DMS153 treated with DMSO at 0.1 percent for 48 hours (cell line): Measurements from ENCODE around the gene BCL2L11.

Experiments
- DNase-seq: peaks from one replicate; lab custom pipeline; 2025; ENCODE audit not compliant: unreplicated experiment; lab: John Stamatoyannopoulos, UW

The BCL2L11 gene

DNA sequence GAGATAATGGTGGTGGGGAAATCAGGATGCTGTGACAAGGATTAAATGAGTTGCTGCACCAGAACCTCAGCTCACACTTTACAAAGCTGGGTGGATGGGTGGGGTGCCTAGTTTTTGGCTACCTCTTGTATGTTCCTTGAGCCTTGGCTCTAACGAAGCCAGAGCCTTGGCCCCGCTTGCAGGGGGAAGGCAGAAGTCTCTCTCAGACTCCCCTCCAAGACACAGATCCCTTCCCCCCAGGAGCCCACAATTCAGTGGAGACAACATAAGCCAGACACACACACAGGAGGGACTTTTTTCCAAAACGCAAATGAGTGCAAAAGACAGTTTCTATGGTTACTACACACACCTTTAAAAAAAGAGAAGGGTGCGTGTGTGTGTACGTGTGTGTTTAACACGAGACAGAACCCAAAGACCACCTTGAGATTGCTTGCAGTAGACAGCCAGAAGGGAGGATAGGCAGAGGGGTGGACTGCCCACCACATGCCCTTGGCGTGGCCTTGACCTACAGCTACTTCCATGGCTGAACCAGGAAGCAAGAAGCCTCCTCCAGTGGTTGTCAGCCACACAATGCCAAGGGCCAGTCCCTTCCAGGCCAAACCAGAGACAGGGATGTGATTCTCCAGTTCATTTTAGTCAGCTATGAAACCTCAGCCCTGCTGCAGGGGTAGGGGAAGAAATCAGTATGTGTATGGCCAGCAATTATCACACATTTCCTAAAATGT, 70.3 kb downstream of the BCL2L11 start:
- no peak for DNase-seq

DNA sequence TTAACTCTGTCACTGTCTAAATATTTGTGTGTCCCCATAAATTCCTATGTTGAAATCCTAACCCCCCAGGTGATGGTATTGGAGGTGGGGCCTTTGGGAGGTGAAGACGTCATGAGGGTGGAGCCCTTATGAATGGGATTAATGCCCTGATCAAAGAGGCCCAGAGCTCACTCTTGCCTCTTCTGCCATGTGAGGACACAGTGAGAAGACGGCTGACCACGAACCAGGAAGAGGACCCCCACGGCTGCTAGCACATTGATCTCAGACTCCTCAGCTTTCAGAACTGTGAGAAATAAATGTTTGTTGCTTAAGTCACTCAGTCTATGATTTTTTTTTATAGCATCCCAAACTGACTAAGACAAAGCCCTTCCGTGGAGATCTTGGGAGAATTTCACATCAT, 71.2 kb downstream of the BCL2L11 start:
- DNase-seq = no peak

DNA sequence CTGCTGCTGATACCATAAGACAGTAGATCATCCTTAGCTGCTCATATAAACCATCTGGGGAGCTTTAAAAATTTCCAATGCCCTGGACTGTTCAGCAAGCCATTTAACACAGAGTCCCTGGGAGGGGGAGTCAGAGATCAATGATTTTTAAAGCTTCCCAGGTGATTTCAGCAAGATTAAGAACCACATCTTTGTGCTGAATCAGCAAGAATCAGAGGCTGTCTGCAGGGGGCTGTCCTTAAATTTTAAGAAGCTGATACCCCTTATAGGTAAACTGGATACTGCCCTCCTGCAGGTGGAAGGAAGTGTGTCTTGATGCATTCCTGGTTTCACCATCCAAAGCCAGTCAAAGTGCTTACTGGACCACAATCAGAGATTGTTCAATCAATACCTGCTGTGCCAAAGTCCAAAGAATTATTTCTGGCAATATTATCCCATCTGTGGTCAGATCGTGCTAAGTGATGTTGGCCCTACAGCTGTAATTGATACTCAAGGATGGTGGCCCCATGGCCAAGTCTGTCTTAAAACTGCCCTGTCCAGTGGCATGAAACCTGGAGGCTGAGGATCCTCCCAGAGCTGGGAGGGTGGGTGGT, 72.2 kb downstream of the BCL2L11 start:
- DNase-seq = no peak

DNA sequence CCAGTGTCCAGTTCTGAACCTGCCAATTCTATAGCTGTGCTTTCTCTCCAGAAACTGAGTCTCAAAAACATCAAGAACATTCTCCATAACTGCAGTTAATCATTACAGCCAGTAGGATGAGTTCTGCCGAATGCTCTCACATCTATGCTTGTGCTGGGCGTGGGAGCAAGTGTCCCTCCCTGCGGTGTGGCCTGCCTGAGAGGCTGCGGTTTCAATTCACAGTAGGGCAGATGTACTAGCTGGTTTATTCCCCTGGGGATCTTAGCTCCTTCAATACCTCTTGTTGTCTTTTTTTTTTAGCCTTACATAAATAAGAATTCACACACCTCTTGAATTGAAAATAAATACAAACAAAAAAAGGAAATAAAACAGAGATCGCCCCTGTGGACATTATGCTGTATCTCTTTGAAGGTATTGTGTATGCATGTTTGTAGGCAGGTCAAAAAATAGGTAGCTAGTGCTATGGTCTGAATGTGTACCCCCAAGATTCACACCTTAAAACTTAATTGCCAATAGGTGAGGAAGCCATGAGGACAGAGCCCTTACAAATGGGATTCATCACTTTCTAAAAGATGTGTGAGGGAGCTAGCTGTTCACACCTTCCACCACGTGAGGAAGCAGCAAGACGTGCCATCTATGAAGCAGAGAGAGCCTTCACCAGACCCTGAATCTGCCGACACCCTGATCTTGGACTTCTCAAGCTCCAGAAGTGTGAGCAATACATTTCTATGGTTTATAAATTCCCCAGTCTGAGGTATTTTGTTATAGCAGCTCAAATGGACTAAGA, 74.3 kb downstream of the BCL2L11 start:
- DNase-seq = no peak

DNA sequence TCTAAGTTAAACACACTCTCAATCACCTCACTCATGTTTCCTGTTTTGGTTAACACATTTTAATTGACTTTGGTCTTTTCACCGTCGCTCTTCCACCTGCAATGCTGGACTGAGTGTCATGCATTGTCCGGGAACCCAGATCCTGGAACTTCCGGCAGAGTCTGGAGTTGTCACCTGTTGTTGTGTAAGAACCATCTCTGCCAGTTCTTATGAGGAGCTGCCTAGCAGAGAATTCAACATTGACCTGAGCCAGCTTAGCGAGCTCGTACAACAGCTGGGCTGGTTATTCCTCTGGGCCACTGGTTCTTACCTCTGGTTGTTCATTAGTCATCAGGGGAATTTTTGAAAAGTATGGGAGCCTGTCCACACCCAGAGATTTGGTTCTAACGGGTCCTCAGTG, 75.7 kb downstream of the BCL2L11 start:
- DNase-seq = no peak

DNA sequence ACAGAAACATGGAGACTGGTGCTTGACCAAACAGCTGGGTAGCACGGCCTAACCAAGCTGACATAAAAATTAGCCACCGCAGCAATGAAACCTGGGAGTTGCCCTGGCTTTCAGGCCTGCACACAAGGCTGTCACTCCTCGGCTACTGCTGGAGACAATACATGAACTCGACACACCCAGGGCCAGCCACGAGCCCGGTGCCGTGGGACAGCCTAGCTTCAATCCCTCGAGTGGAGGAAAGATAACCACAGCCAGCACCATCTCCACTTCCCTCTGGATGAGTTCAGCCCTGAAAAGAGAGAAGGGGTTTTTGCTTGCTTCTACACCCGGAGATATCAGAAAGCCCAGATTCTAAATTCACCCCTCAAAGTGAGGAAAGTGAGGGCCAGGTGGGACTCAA, 78.0 kb downstream of the BCL2L11 start:
- no peak for DNase-seq

DNA sequence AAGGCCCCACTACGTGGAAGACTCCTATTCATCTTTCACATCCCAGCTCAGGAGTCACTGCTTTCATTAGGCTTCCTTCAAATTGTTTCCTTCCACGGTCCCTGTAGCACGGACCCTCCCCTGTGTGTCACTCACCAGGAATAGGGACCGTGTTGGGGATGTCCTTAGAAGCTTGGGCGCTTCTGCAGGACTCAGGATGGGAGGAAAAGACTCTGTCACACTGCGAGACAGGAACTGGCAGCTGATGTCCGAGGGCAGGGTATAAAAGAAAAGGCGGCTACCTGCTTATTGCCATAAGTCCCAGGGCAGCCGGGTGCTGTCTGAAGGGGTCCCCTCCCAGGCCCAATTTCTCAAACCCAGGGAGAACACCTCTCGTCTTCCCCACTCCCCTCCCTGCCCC, 79.1 kb downstream of the BCL2L11 start:
- no peak for DNase-seq

DNA sequence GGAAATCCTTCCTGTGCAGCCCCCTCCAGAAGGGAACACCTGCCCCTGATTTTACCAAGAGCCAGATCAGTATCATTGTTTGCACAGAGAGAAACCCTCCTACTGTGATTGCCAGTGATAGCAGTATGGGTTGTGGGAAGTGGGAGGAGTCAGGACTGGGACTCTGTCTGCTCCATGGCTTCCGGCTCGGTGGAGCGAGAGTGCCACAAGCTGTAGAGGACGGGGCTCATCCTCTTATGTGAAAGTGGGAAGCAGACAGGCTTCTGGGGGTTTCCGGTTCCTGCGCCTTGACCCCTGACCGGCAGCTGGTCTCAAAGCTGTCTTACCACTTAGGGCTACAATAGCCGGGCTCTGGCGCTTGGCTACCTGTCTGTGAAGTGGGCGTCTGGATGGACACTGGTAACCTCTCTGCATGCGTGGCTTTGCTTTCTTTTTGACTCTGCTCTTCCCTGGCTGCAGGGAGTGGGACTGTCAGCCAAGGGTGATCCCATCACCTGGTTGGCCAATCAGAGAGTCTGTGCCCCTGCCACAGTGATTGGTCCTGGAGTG, 79.7 kb downstream of the BCL2L11 start:
- DNase-seq = peak; percentile 44

DNA sequence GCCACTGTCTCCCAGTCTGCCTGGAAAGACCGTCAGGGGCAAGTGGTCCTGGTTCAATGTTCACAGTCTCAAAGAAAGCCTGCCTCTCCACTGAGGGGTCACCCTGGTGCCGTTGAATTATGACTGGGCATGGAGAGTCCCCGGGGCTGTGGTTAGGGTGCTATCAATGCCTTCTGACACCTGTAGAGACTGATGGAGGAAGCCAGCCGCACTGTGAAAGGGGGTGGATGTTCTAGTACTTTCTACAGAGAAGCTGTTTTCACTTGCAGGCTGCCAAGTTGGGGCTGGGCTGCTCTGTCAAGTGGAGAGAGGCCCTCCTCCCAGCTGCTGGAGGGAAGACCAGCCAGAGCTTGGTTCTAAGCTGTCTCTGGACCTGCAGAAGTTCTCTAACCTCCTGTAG, 80.5 kb downstream of the BCL2L11 start:
- DNase-seq = no peak

DNA sequence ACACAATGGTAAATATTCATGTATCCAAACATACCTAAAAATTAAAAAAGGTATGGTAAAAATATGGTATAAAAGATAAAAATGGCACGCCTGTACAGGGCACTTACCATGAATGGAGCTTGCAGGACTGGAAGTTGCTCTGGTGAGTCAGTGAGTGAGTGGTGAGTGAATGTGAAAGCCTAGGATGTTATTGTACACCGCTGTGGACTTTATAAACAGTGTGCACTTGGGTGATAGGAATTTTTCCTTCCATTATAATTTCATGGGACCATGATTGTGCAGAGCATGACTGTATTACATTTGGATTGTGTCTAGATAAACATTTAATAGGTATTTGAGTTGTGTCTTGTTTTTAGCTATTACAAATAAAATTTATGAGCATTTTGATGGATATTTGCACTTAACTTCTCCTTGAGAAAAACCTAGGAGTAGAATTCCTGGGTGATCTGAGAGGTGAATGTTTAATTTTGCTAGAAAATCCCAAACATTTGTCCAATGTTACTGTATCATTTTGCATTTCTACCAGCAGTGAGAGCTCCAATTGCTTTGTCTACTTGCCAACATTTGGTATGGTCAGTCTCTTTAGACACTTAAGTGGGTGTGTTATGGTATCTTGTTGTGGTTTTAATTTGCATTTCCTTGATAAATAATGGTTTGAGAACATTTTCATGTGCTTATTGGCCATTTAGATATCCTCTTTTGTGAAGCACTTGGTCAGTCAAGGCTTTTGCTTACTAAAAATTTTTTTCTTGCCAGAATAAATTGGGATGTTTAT, 81.7 kb downstream of the BCL2L11 start:
- no peak for DNase-seq

DNA sequence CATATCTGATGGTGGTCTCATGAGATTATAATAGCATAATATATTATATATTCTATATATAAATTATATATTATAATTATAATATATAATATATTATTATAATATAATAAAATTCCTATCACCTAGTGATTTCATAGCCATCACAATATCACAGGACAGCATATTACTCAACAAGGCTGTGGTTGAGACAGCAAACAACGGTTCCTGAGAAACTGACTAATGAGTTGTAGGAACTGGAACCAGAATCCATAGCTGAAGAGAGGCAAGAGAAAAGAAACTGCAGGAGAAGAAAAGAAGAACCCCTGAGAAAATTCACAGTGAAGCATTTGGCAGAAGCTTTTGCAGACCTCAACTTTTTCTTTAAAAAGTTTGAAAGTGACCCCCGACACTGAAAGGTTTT, 84.0 kb downstream of the BCL2L11 start:
- DNase-seq = no peak

DNA sequence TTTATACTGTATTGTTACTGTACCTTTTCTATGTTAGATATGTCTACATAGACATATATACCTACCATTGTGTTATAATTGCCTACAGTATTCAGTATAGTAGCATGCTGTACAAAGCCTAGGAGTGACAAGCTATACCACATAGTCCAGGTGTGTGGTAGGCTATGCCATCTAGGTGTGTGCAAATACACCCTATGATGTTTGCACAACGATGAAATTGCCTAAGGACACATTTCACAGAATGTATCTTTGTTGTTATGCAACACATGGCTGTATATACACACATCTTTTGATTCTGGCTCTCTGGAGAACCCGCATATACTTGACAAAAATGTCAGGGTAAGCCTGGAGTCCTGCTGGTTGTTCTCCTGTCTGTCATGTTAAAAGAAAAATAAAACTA, 85.1 kb downstream of the BCL2L11 start:
- DNase-seq = no peak

DNA sequence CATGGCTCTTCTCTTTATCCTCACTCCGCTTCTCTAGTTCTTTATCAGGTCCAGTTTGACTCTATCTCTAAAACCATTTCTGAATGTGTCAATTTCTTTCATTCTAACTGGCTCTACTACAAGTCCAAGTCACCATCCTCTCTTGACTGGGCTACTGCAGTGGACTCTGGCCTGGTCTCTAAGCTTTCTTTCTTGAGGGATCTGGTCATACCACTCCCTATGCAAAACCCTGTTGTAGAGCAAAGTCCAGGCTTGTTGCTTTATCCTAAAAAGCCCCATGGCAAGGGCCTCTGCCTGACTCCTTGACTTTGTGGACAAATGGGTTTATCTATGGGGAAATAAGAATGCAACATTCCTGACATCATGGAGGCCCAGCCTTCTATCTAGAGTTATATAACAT, 87.1 kb downstream of the BCL2L11 start:
- DNase-seq = no peak

DNA sequence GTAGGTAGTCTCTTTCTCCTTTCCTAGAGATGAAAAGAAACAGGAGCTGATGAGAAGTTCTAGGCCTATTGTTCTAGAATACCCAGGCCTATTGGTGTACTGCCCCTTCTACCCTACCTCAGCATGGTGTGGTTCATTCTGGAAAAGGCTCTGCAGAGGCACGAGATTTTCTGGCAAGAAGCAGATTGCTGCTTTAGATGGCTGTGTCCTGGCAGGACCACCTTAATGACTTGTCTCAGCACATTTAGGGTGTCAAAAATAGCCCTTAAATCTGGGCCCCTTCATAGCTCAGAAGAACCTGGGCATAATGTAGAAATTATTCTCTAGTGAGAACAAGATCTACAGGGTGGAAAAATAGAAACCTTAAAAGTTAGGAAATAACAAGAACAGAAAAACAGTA, 87.9 kb downstream of the BCL2L11 start:
- no peak for DNase-seq

DNA sequence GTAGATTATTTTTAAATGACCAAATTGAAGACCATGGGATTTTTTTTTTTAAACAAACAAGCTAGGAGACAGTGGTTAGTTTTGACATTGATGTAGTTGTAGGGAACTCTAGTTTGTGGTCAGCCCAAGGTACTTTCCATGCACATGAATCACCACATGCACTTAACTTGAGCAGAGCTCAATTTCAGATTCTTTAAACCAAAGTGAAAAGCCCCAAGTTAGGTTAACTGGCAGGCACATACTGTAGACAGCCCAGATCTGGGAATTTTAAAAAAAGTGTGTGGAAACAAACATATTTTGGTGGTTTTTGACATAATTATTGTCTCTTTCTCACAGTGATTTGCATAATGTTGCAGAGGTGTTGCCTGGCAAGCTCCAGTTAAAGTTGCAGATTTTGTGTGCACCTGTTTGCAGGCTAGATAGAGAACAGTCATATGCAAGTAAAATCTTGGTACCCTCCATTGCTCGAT, 88.4 kb downstream of the BCL2L11 start:
- no peak for DNase-seq

DNA sequence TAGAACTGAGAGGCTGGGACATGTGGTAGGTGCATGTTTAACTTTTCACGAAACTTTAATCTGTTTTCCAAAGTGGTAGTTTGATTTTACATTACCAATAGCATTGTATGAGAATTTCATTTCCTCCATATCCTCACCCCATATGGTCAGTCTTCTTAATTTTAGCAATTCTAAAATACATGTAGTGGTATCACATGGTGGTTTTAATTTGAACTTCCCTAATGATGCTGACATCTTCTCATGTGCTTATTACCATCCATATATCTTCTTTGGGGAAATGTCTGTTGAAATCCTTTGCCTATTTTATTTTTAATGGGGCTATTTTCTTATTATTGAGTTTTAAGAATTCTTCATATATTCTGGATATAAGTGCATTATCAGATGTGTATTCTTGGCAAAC, 89.3 kb downstream of the BCL2L11 start:
- DNase-seq = no peak

DNA sequence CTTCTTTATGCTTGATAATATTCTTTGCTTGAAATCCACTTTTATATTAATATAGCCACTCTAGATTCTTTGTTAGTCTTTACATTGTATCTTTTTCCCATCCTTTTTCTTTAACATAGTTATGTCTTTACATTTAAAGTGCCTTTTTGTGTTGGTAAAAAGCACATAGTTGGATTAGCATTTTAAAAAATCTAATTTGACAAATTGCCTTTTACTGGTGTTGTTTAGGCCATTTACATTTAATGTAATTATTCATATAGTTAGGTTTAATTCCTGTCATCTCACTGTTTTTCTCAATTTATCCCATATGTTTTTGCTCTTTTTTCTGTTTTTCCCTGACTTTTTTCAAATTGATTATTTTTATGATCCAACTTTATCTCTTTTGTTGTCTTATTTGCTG, 93.2 kb downstream of the BCL2L11 start:
- no peak for DNase-seq

DNA sequence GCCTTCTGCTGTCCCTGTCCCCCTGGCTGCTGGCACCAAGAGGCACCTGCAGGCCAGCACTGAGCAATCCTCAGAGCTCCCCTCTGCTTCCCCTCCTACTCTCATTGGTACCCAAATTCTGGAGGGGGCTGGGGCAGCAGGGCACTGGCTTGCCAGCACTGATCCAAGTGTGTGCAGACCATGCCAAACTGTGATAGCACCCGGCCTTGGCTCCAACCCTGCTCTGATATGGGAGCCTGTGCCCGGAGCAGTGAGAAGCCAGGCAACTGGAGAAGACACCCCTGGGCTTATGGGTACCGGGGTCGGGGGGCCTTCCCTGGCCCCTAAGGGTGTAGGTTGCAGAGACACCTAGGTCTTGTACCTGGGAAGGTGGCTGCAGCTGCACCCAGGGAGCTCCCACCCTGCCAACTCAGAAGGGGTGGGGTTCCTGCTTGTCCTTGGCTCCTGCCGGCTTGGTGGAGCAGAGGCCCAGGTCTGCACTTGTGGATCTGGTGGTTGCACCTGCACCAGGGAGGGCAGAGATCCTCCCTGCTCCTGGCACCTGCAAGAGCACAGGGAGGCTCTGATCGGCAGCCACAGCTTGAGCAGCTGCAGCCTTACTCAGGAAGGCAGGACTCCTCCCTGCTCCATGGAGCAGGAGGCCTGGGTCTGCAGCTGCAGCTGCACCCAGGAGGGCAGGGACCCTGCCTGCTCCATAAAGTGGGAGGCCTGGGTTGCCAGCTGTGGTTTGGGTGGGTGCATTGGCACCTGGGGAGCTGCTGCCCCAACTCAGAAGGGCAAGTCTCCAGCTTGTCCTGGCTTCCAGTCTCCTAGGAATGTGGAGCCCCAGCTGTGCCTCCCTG, 96.3 kb downstream of the BCL2L11 start:
- DNase-seq = no peak
